ENCODE data around the gene PIM3.

Gene PIM3

DNA sequence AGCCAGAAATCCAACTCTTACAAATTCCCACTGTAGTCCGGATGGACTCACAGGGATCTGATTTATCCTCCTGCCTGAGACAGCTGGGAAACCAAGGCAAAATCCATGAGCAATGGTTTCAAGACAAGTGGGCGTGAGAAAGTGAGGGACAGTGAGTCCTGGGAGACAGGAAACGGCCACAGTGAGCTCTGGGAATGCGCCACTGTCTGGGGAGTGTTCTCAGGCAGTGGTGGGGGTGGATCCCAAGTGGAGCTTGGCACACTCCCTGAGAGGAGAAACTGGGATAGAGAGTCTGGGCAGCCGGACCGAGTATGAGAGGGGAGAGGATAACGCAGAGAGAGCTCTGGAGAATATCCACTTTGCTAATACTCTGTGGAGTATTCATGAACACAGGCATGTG is 42.2 kb downstream of the PIM3 start:
- no peak for DNase-seq (ENCODE audit: low spot score)

- no peak for DNase-seq (ENCODE audit: low spot score)
Observed at GRCh38 chr22:50004918-50005317, 44.3 kb downstream of the PIM3 start.

GRCh38 chr22:50007057-50007511 is 46.5 kb downstream of the PIM3 start:
- DNase-seq (ENCODE audit: low spot score), result no peak

- DNase-seq (ENCODE audit: low spot score), result no peak
Observed at GRCh38 chr22:50008151-50009040, 47.8 kb downstream of the PIM3 start.

DNA sequence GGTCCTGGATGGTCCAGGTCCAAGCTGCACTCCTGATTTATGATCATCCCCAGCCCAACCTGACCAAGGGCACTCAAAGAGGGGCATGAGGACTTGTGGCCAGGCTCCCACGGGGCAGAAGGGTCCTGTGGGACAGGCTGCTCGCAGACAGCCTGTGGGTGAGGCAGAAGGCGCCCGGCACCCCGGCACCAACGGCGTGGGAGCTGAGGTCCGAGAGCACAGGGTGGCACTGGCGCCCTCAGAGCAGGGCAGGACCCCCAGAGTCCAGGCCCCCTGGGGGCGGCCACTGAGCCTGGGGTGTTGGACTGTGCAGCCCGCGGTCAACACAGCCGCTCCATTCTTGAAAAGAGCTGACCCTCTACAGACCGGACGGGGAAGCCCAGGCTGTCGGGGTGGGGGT is 48.7 kb downstream of the PIM3 start:
- DNase-seq (ENCODE audit: low spot score), result no peak

GRCh38 chr22:50009765-50010675 is 49.4 kb downstream of the PIM3 start:
- no peak for DNase-seq (ENCODE audit: low spot score)

GRCh38 chr22:50010676-50011446 is 50.3 kb downstream of the PIM3 start:
- peak; percentile 71 for DNase-seq (ENCODE audit: low spot score)

- no peak for DNase-seq (ENCODE audit: low spot score)
Observed at GRCh38 chr22:50011447-50012210, 51.1 kb downstream of the PIM3 start.

- no peak for DNase-seq (ENCODE audit: low spot score)
Observed at GRCh38 chr22:50012211-50013181, 51.9 kb downstream of the PIM3 start, which contains the start of gene IL17REL. Gene IL17REL (minus strand): TSS chr22:50012765. CDS start chr22:50012646, 119 bp downstream.
